IMR-90 (cell line): Measurements from ENCODE around the gene EFNA5. TPM values are rescaled to one million over a fixed set of nuclear protein-coding genes. Genes with fewer than 3 reads are reported as not detected.

Source experiments
- ATAC-seq: fragments of 200-7000 bp; cut with Tn5 transposase; 2 replicates; pipeline ENCODE4 v1.9.1; 2020; ENCODE audit warnings: low read depth, mild to moderate bottlenecking, moderate library complexity
- BruUV-seq: library from RNA; stranded (reverse); fragments of 400-500 nt; replicated peaks from 2 replicates; lab custom pipeline; 2021; lab: Mats Ljungman, UMichigan
- CTCF ChIA-PET: fragments of 300-600 bp; formaldehyde crosslinking; extraction: SDS; loops from one replicate; lab custom pipeline; 2021; ENCODE audit warnings: antibody characterized with exemption; lab: Yijun Ruan, JAX
- POLR2A ChIA-PET: fragments of 300-600 bp; sonication (Branson Sonifier 250); formaldehyde crosslinking; loops from one replicate; lab custom pipeline; 2022; ENCODE audit warnings: antibody characterized with exemption; ENCODE audit not compliant: unreplicated experiment; lab: Charles Lee
- DNase-seq: peaks from one replicate; pipeline ENCODE4 v3.0.0; 2013
- H2AFZ ChIP-seq: replicated peaks from 2 replicates; pipeline ENCODE3; 2013; ENCODE audit warnings: low read length, mild to moderate bottlenecking; ENCODE audit not compliant: poor library complexity
- H2AK5ac ChIP-seq: 2 replicates; pipeline ENCODE4 v1.6.1; 2013; ENCODE audit warnings: low read depth, low read length, inconsistent platforms
- H2AK9ac ChIP-seq: replicated peaks from 2 replicates; pipeline ENCODE3; 2013; ENCODE audit warnings: mild to moderate bottlenecking, low read depth, low read length, moderate library complexity; ENCODE audit not compliant: poor library complexity
- H2BK120ac ChIP-seq: 2 replicates; pipeline ENCODE4 v1.6.1; 2013; ENCODE audit warnings: low read depth, low read length, inconsistent platforms
- H2BK15ac ChIP-seq: 3 replicates; pipeline ENCODE4 v1.6.1; 2013; ENCODE audit warnings: low read depth, low read length, inconsistent platforms
- H2BK20ac ChIP-seq: 2 replicates; pipeline ENCODE4 v1.6.1; 2013; ENCODE audit warnings: low read depth, mild to moderate bottlenecking, inconsistent platforms, low read length, moderate library complexity
- H2BK5ac ChIP-seq: 2 replicates; pipeline ENCODE4 v1.6.1; 2013; ENCODE audit warnings: mild to moderate bottlenecking, low read depth, low read length, inconsistent platforms; ENCODE audit not compliant: poor library complexity, severe bottlenecking
- H3K14ac ChIP-seq: replicated peaks from 2 replicates; pipeline ENCODE4 v1.6.1; 2013; ENCODE audit warnings: low read depth, low read length, inconsistent platforms
- H3K18ac ChIP-seq: 2 replicates; pipeline ENCODE4 v1.6.1; 2013; ENCODE audit warnings: low read depth, low read length, control low read depth
- H3K23ac ChIP-seq: 2 replicates; pipeline ENCODE4 v1.6.1; 2013; ENCODE audit warnings: low read depth, low read length, inconsistent platforms
- H3K27ac ChIP-seq: 2 replicates; pipeline ENCODE4 v1.5.1; 2013; ENCODE audit warnings: mild to moderate bottlenecking, control low read depth, low read length; ENCODE audit not compliant: insufficient read depth
- H3K27me3 ChIP-seq: 2 replicates; pipeline ENCODE4 v1.6.1; 2013; ENCODE audit warnings: low read length; ENCODE audit not compliant: control insufficient read depth, insufficient read depth
- H3K36me3 ChIP-seq: 2 replicates; pipeline ENCODE4 v1.6.1; 2013; ENCODE audit warnings: low read length, mixed read lengths; ENCODE audit not compliant: control insufficient read depth, insufficient read depth
- H3K4ac ChIP-seq: 2 replicates; pipeline ENCODE4 v1.6.1; 2013; ENCODE audit warnings: low read depth, low read length, inconsistent platforms
- H3K4me1 ChIP-seq: 2 replicates; pipeline ENCODE4 v1.6.1; 2013; ENCODE audit warnings: low read length, mixed read lengths; ENCODE audit not compliant: control insufficient read depth, insufficient read depth
- H3K4me2 ChIP-seq: 2 replicates; pipeline ENCODE4 v1.6.1; 2013; ENCODE audit warnings: low read depth, mild to moderate bottlenecking, control low read depth, low read length, moderate library complexity
- H3K4me3 ChIP-seq: 2 replicates; pipeline ENCODE4 v1.5.1; 2013; ENCODE audit warnings: low read depth, mild to moderate bottlenecking, control low read depth, low read length, moderate library complexity; ENCODE audit not compliant: insufficient read depth
- H3K56ac ChIP-seq: 2 replicates; pipeline ENCODE4 v1.6.1; 2013; ENCODE audit warnings: low read length, inconsistent platforms; ENCODE audit not compliant: insufficient read depth; ENCODE audit errors: extremely low read depth
- H3K79me1 ChIP-seq, 2 experiments: 2 replicates each; pipeline ENCODE4 v1.6.1; 2013; ENCODE audit warnings: low read length in 2 of 2, inconsistent platforms in 1 of 2, low read depth in 1 of 2
- H3K9ac ChIP-seq: 2 replicates; pipeline ENCODE4 v1.6.1; 2013; ENCODE audit warnings: low read depth, low read length, control low read depth
- H3K9me1 ChIP-seq: 2 replicates; pipeline ENCODE4 v1.6.1; 2013; ENCODE audit warnings: low read length, inconsistent platforms; ENCODE audit not compliant: insufficient read depth
- H3K9me3 ChIP-seq: 2 replicates; pipeline ENCODE4 v1.6.1; 2013; ENCODE audit warnings: low read length; ENCODE audit not compliant: control insufficient read depth, insufficient read depth
- H4K20me1 ChIP-seq: 2 replicates; pipeline ENCODE4 v1.6.1; 2013; ENCODE audit warnings: low read length, inconsistent platforms; ENCODE audit not compliant: insufficient read depth
- H4K5ac ChIP-seq: 2 replicates; pipeline ENCODE4 v1.6.1; 2013; ENCODE audit warnings: mild to moderate bottlenecking, low read depth, low read length, control low read depth
- H4K8ac ChIP-seq, 2 experiments: 2 replicates each; pipeline ENCODE4 v1.6.1; 2013; ENCODE audit warnings: low read depth in 2 of 2, low read length in 2 of 2, control low read depth in 1 of 2, inconsistent platforms in 1 of 2
- H4K91ac ChIP-seq: 2 replicates; pipeline ENCODE4 v1.6.1; 2013; ENCODE audit warnings: low read depth, low read length, inconsistent platforms; ENCODE audit not compliant: insufficient read depth
- RAD21 ChIP-seq: IDR thresholded peaks from 2 replicates; pipeline ENCODE4 v1.6.1; 2012; ENCODE audit warnings: low read length, improper control_type of control experiment
- WGBS, 2 experiments: methylation state at CpG; one replicate each; pipeline versions ENCODE4 v1.1.5 to v1.1.7; 2013; ENCODE audit warnings: missing lambda C conversion rate in 2 of 2; ENCODE audit not compliant: insufficient read length in 1 of 2; ENCODE audit errors: extremely low coverage in 2 of 2; 5-methylcytosine and 5-hydroxymethylcytosine counted together
- dilution Hi-C: fragments of 300-500 bp; cut with HindIII; formaldehyde crosslinking; loops from one replicate; pipeline ENCODE4 v1.14.3; 2018; ENCODE audit warnings: low sequenced_read_pairs; ENCODE audit not compliant: unreplicated experiment
- in situ Hi-C: fragments of 300-500 bp; cut with MboI; formaldehyde crosslinking; loops from 3 replicates; pipeline ENCODE4 v1.14.3; 2019; ENCODE audit warnings: low sequenced_read_pairs, inconsistent platforms, mixed read lengths
- intact Hi-C: fragments of 100-400 bp; cut with micrococcal nuclease; formaldehyde crosslinking; loops from 2 replicates; pipeline ENCODE4 v1.10.0; 2022
- polyA plus RNA-seq, 3 experiments: library from polyadenylated mRNA; depleted of rRNA; stranded (reverse); fragments of >200 nt; gene quantifications; 2 replicates each; pipeline ENCODE4 v1.2.3, GENCODE V29; 2012; ENCODE audit warnings: low replicate concordance in 1 of 3
- total RNA-seq: library from RNA; depleted of rRNA; stranded (reverse); fragments of >200 nt; gene quantifications from 2 replicates; pipeline ENCODE4 v1.2.3, GENCODE V29; 2012

The EFNA5 gene
- total and polyA plus RNA-seq, 2 of the 4 experiments (the other 2 are of a cell fraction), result 1.5 to 1.6 TPM

DNA sequence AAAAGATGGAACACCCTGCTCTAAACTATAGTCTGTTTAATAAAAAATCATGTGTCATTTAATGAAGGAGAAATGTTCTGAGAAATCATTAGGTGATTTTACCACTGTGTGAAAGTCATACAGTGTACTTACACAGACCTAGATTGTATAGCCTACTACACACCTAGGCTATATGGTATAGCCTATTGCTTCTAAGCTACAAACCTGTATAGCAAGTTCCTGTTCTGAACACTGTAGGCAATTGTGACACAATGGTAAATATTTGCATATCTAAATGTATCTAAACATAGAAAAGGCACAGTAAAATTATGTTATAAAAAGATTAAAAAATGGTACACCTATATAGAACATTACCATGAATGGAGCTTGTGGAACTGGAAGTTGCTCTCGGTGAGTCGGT, 40.6 kb downstream of the EFNA5 start:
- ATAC-seq (no peak), DNase-seq (no peak)
- POLR2A ChIA-PET, result no interaction called here
- Histone ChIP-seq H4K91ac (no peak overlapping the region), H3K36me3 (no peaks in the 10 kb centered on the region), H3K14ac (no peak overlapping the region), H2AFZ (no peak overlapping the region), H2AK5ac (no peak overlapping the region), H3K4me2 (no peak overlapping the region), H4K5ac (no peak overlapping the region), H3K4ac (no peak overlapping the region), H3K79me1 (no peaks in the 10 kb centered on the region; a peak in 1 of 4 replicates), H3K27ac (no peak overlapping the region), H2BK15ac (no peak overlapping the region), H3K4me1 (no peaks in the 10 kb centered on the region), H3K9ac (no peak overlapping the region), H4K20me1 (no peaks in the 10 kb centered on the region; the same call in 1 of the 2 replicates), H3K18ac (no peak overlapping the region), H3K9me1 (no peaks in the 10 kb centered on the region), H3K27me3 (no peaks in the 10 kb centered on the region), H2BK20ac (no peak overlapping the region), H3K56ac (no peak overlapping the region), H2BK5ac (no peak overlapping the region), H3K9me3 (no peaks in the 10 kb centered on the region), H3K23ac (no peak overlapping the region), H3K4me3 (no peak overlapping the region), H4K8ac (no peak overlapping the region), H2AK9ac (no peak overlapping the region), H2BK120ac (no peak overlapping the region)
- in situ Hi-C loops, result no loop called here
- no peak for TF ChIP-seq RAD21
- intact Hi-C loops, result no loop called here
- CTCF ChIA-PET, result interaction anchor here (1.3 kb wide), 1 partner anchor 9 kb away, joined by 7 read pairs; no protein-coding TSS in a partner anchor
- WGBS, 2 experiments, result no CpG with 5 or more reads among the region's 2 CpGs
- BruUV-seq, result no TSS peak
- dilution Hi-C loops, result no loop called here
